GM12874 (cell line): Measurements from ENCODE around the gene EMP2.

Source experiments
- TF ChIP-seq, protein P1 (sequence below): IDR thresholded peaks from 2 replicates; pipeline ENCODE4 v1.5.1; 2011; ENCODE audit warnings: low read depth, mild to moderate bottlenecking, control low read depth, low read length, moderate library complexity; ENCODE audit not compliant: insufficient read depth

Gene EMP2, protein sequence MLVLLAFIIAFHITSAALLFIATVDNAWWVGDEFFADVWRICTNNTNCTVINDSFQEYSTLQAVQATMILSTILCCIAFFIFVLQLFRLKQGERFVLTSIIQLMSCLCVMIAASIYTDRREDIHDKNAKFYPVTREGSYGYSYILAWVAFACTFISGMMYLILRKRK

DNA sequence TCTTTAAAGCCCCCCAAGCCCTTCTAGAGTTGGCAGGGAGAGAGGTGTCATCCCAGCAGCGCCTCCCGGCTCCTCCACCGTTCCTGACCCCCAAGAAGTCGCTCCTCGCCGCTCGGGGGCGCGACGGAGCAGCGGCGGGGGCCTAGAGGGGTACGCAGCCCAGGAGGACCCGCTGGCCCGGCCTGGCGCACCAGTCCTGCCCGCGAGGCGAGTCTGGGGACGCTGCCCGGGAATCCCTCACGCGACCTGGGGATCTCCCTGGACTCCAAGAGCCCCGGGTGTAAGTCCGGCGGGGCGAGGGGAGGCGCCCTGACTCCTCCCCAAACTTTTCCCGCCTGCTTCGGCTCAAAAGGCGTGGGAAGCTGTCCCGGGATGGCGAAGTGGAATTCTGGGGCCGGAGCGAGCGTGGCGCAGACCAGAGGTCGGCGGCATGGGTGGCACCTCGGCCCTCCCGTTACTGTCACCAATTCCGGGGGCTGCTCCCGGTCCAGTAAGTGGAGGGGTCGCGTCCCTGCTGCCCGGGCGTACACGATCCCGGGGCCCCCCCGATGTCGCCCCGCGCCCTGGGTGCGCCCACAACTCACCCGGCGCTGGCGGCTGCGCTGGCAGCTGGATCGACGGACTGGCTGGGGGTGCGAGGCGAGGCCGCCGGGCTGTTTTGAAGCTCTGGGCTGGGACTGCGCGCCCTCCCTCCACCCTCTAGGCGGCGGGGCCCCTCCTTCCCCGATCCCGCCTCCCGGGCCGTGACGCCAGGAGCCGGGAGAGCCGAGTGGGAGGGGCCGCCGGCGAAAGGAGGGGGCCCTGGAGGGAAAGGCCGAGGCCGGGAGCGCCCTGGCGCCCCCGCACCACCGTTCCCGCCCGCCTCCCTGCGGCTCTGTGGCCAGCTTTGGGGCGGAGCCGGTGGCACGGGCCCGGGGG, at the start of gene EMP2:
Gene EMP2 (minus strand): TSS at position 634 of the 918 bp plus-strand sequence. CDS start 32,981 bp downstream, outside the sequence.
- TF ChIP-seq, protein P1, sequence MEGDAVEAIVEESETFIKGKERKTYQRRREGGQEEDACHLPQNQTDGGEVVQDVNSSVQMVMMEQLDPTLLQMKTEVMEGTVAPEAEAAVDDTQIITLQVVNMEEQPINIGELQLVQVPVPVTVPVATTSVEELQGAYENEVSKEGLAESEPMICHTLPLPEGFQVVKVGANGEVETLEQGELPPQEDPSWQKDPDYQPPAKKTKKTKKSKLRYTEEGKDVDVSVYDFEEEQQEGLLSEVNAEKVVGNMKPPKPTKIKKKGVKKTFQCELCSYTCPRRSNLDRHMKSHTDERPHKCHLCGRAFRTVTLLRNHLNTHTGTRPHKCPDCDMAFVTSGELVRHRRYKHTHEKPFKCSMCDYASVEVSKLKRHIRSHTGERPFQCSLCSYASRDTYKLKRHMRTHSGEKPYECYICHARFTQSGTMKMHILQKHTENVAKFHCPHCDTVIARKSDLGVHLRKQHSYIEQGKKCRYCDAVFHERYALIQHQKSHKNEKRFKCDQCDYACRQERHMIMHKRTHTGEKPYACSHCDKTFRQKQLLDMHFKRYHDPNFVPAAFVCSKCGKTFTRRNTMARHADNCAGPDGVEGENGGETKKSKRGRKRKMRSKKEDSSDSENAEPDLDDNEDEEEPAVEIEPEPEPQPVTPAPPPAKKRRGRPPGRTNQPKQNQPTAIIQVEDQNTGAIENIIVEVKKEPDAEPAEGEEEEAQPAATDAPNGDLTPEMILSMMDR: peak; percentile 35

DNA sequence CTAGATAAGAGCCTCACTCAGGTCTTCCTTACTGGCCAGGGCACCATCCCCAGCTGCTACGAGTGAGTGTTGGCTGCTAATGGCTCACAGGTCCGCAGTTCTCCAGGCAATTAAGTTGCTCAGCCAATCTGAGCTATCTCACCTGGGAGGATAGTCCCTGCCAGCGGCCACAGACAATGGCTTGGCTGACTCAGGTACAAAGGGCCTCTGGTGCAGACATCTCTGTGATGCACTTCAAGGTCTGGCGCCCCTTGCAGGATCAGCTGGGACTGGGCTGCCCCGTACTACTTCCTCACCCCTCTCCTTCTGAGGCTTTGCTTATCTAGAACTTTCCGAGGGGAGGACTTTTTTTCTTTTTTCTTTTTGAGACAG, 49.2 kb upstream of the EMP2 start:
- TF ChIP-seq, protein P1: no peak

DNA sequence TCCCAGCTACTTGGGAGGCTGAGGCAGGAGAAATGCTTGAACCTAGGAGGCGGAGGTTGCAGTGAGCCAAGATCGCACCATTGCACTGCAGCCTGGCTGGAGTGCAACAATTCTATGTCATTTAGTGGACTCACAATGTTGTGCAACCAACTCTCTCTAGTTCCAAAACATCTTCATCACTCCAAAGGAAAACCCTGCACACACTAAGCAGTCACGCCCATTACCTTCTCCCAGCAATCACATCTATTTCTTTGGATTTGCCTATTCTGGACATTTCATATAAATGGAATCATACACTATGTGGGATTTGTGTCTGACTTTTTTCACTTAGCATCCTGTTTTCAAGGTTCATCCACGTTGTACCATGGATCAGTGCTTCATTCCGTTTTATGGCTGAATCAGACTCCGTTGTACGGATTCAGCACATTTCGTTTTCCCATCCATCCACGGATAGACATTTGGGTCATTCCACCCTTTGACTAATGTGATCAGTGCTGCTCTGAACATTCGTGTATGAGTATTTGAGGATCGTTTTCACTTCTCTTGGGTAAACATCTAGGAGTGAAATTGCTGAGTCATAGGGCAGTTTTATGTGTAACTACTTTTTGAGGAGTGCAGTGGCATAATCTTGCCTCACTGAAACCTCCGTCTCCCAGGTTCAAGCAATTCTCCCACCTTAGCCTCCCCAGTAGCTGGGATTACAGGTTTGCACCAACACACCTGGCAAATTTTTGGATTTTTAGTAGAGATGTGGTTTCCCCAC, 45.4 kb upstream of the EMP2 start:
- TF ChIP-seq, protein P1: no peak

DNA sequence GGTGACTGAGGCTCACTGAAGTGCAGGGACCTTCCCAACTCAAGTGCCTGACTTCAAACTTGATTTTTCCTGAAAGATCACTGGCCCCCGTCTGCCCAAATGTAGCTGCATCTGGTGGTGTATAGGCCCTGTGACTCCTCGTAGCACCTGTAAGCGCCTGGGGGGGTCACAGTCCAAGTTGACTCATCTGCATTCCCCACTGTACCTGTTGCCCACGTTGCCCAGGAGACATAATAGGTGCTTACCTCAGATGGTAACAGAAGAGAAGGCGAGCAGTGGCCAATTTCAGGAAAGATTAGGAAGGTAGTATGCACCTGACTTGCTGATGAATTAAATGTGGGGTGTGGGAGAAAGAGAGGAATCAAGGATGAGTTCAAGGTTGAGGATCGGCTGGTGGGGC, 44.1 kb upstream of the EMP2 start:
- TF ChIP-seq, protein P1: no peak

DNA sequence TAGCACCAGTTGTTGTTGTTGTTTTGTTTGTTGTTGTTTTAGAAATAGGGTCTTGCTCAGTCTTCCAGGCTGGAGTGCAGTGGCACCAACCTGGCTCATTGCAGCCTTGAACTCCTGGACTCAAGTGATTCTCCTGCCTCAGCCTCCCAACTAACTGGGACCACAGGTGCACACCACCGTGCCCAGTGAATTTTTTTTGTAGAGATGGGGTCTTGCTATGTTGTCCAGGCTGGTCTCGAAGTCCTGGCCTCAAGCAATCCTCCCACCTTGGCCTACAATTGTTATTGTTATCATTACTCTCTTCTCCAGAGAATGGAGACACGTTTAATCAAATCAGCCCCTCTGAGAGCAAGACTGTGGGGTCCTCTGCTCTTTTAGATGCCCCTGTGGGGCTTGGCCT, 42.7 kb upstream of the EMP2 start:
- TF ChIP-seq, protein P1: no peak

DNA sequence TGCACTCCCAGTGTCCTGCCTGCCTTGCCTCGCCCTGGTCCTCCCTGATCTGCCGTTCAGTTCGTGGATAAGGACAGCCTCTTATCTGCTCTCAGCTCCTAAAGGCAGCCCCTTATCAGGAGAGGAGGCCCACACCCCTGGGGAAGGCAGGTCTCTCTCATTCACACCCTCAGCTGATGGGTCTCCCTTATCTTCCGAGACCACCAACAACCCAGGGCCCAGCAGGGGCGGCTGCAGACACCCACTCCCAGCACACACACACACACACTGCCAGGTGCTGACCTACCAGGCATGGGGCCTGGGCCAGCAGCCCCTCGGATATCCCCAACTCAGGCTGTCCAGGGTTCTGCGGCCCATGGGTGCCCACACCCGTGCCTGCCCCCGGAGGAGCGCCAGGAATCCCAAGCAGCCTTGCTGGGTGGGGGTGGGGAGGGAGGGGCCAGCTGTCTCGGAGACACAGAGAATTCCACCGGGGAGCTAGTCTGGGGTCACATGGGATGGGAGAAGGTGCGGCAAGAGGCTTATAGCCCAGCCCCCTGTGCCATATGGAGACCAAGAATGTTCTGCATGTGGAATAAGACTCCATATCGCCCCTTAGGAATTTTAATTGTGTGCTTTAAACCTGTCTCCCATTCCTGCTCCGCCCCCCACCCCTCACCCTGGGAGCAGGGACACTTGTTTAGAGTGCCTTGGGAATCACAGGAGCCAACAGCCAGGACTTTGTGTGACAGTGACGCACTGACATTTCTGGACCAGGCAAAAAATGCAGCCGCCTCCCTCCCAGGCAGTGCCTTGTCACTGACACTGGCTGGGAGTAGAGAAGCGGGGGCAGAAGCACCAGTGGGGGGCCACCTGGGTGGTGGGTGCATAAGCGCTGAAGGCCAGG, 41.9 kb upstream of the EMP2 start:
- TF ChIP-seq, protein P1: no peak

DNA sequence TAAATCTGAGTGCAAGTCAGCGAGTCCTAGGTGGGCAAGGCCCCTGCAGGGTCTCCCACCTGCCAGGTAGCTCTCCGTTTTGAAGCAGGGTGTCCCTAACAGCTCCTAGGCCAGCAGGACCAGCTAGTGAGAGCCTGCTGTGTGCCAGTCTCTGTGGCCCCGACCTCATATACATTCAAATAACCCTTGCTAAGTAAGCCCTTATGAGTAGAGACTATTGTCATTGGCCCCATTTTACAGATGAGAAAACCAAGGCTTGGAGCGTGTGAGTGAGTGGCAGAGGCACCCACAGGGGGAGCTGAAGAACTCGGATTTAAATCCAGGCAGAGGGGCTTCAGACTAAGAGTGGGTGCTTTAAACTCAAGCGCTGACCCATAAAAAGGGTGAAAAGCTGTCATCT, 39.7 kb upstream of the EMP2 start:
- TF ChIP-seq, protein P1: no peak
